Choroid plexus epithelial cell (primary cell): ENCODE results near the gene SEMA4A.

Experiments
- DNase-seq: peaks from one replicate; pipeline ENCODE4 v3.0.0-alpha.2; 2010; ENCODE audit warnings: low read depth
- H3K4me3 ChIP-seq: 2 replicates; pipeline ENCODE4 v1.5.1; 2011; ENCODE audit warnings: low read depth, mild to moderate bottlenecking, control low read depth, low read length, moderate library complexity
- CTCF ChIP-seq: conservative IDR thresholded peaks from 2 replicates; pipeline ENCODE4 v1.5.1; 2011; ENCODE audit warnings: low read depth, mild to moderate bottlenecking, control low read depth, inconsistent platforms, low read length, moderate library complexity

SEMA4A gene

DNA sequence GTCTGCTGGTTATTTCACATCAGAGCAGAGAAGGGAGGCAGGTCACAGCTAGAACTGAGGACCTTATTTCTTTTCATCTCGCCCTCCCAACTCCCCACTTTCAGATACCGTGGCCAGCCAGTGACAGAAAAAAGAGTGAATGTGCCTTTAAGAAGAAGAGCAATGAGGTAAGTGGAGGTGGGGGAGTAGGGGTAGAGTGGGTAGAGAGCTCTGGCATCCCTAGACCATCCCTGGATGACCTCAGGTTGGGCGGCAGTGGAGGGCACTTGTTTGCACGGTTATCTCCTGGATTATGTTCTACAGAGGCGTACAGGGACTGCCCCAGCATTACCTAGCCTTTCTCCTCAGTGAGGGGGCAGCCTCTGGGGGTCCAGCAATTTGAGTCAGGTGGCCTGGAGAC, 4.6 kb downstream of the SEMA4A start:
- H3K4me3 ChIP-seq, result no peak overlapping the region
- TF ChIP-seq CTCF, result no peak
- DNase-seq, result no peak

- no peak for DNase-seq
- TF ChIP-seq CTCF, result no peak
- no peak overlapping the region for H3K4me3 ChIP-seq
These were observed 6.8 kb downstream of the SEMA4A start for GRCh38 chr1:156160000-156160742.

DNA sequence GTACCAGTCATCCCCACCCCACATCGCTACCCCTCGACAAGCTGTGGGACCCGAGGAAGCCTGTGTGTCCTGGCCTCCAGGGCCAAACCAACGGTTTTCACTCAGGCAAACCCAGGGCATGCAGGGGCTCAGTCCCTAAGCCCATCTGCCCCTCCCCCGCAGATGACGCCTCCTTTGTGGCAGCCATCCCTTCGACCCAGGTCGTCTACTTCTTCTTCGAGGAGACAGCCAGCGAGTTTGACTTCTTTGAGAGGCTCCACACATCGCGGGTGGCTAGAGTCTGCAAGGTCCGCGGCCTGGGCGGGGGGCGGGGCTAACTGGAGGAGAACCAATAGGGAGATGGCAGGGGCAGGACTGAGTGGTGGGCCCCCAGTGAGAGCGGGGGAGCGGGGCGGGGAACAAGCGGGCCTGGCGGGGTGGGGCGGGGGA, 7.4 kb downstream of the SEMA4A start:
- H3K4me3 ChIP-seq, result peak overlapping the region; percentile 53
- TF ChIP-seq CTCF, result no peak
- DNase-seq, result peak; percentile 80

GRCh38 chr1:156162430-156163037, 9.1 kb downstream of the SEMA4A start:
- no peak for DNase-seq
- no peak overlapping the region for H3K4me3 ChIP-seq
- no peak for TF ChIP-seq CTCF

GRCh38 chr1:156163712-156164111, 10.3 kb downstream of the SEMA4A start:
- H3K4me3 ChIP-seq, result no peak overlapping the region
- no peak for TF ChIP-seq CTCF
- DNase-seq, result no peak

DNA sequence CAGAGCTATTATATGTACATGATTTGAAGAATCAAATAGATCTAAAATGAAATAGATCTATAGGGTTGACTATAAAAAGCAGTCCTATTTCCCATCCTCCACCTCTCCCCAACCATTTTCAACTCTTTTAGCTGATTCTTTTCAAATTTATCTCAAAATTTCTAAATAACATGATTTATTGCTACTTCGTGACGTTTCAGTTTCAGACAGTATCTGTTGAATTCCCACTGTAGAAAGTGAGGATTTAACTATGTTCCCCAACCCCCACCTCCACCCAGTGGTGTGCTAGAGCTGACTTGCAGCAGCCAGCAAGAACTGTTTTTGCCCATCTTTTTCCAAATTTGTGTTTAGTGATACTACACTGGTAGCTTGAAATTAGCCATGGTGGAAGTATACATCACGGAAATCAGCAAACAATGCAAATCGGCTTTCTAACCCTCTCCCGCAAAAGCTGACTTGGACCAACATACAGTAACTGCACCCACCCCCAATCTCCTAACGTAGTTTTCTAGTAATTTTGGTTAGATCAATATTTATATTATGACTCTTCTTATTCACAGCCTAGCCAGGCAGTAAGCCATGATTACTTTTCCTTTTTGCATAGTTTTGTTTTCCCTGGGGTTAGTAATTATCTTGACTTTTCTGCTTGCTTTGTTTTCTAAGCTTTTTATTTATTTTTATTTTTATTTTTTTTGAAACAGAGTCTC, 10.9 kb downstream of the SEMA4A start:
- TF ChIP-seq CTCF, result no peak
- DNase-seq, result no peak
- H3K4me3 ChIP-seq, result no peak overlapping the region
